Fibroblast of pulmonary artery (primary cell): ENCODE measurements around the gene ZNF85.
"Not testable (repeated sequence)": the region's sequence is repeated elsewhere in the genome, so short reads cannot be mapped to it uniquely, and the experiment has no call there.

Source experiments
- DNase-seq: peaks from one replicate; pipeline ENCODE4 v3.0.0-alpha.2; 2010; ENCODE audit warnings: low read depth
- H3K4me3 ChIP-seq: replicated peaks from 2 replicates; pipeline ENCODE4 v1.5.1; 2011; ENCODE audit warnings: low read depth, mild to moderate bottlenecking, control low read depth, low read length, moderate library complexity
- TF ChIP-seq, protein P1 (sequence below): IDR thresholded peaks from 2 replicates; pipeline ENCODE4 v1.5.1; 2011; ENCODE audit warnings: mild to moderate bottlenecking, control low read depth, low read length, inconsistent platforms; ENCODE audit errors: missing control alignments

Gene ZNF85

DNA sequence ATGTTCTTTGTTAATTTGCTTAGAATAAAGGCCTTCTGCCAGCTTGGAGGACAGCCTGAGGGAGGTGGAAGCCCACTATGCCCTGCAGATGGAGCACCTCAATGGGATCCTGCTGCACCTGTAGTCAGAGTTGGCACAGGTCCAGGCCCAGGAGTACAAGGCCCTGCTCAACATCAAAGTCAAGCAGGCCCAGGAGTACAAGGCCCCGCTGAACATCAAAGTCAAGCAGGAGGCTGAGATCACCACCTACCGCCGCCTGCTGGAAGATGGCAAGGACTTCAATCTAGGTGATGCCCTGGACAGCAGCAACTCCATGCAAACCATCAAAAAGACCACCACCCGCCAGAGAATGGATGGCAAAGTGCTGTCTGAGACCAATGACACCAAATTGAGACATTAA, 41.7 kb downstream of the ZNF85 start:
- DNase-seq: no peak
- TF ChIP-seq, protein P1, sequence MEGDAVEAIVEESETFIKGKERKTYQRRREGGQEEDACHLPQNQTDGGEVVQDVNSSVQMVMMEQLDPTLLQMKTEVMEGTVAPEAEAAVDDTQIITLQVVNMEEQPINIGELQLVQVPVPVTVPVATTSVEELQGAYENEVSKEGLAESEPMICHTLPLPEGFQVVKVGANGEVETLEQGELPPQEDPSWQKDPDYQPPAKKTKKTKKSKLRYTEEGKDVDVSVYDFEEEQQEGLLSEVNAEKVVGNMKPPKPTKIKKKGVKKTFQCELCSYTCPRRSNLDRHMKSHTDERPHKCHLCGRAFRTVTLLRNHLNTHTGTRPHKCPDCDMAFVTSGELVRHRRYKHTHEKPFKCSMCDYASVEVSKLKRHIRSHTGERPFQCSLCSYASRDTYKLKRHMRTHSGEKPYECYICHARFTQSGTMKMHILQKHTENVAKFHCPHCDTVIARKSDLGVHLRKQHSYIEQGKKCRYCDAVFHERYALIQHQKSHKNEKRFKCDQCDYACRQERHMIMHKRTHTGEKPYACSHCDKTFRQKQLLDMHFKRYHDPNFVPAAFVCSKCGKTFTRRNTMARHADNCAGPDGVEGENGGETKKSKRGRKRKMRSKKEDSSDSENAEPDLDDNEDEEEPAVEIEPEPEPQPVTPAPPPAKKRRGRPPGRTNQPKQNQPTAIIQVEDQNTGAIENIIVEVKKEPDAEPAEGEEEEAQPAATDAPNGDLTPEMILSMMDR: no peak

DNA sequence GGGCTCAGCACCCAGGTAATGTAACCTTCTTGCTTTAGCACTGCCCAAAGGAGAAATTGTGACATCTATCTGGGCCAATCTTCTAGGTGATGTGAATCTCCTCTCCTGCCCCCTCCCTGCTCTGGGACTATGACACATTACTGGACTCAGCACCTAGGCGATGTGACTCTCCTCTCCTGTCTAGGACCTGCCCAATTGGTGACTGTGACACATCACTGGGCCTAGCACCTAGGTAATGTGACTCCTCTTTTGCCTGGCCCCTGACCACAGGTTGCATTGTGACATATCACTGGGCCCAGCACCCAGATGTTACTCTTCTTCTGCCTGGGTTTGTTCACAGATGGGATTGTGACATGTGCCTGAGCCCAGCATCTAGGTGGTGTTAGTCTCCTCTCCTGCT, 45.0 kb downstream of the ZNF85 start:
- DNase-seq: no peak
- no peak overlapping the region for H3K4me3 ChIP-seq
- TF ChIP-seq, protein P1: no peak

More for the DNA sequence above, 41.7 kb downstream of the ZNF85 start:
- H3K4me3 ChIP-seq: no peak overlapping the region

DNA sequence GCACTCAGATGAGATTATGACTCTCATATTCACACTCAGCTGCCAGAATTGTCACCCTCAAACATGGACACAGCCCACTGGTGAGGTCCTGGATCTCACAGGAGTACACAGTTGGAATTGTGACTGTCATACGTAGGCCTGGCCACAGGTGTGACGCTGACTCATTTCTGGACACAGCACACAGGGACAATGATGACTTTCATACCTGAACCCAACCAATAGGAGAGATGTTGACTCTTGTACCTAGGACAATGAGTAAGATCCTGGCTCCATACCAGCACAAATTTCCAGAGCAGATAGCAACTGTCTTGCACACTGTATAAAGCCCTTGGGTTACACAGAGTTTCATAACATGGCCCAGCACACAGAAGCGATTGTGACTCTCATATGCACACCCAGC, 46.4 kb downstream of the ZNF85 start:
- no peak for DNase-seq
- no peak overlapping the region for H3K4me3 ChIP-seq
- TF ChIP-seq, protein P1: no peak

DNA sequence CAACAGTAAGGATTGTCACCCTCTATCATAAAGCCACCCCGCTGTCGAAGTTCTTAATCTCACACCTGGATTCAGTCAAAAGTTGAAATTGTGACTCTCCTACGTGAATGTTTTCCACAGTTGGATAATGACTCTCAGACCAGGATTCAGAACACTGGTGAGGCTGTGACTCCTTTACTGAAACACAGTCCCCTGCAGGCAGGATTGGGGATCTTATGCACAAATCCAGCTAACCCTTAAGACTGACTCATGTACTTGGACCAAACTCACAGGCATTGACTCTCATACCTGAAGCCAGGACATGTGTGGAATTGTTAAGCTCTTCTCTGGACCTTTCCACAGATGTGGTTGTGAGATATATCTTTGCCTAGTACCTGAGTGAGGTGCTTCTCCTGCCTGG, 46.8 kb downstream of the ZNF85 start:
- no peak overlapping the region for H3K4me3 ChIP-seq
- DNase-seq: no peak
- TF ChIP-seq, protein P1: no peak

DNA sequence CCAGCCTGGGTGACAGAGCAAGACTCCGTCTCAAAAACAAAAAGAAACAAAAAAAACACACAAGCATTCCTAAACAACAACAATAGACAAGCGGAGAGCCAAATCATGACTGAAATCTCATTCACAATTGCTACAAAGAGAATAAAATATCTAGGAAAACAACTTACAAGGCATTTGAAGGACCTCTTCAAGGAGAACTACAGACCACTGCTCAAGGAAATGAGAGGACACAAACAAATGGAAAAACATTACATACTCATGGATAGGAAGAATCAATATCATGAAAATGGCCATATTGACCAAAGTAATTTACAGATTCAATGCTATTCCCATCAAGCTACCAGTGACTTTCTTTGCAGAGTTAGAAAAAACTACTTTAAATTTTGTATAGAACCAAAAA, 69.7 kb downstream of the ZNF85 start:
- DNase-seq, H3K4me3 ChIP-seq: not testable (repeated sequence)

DNA sequence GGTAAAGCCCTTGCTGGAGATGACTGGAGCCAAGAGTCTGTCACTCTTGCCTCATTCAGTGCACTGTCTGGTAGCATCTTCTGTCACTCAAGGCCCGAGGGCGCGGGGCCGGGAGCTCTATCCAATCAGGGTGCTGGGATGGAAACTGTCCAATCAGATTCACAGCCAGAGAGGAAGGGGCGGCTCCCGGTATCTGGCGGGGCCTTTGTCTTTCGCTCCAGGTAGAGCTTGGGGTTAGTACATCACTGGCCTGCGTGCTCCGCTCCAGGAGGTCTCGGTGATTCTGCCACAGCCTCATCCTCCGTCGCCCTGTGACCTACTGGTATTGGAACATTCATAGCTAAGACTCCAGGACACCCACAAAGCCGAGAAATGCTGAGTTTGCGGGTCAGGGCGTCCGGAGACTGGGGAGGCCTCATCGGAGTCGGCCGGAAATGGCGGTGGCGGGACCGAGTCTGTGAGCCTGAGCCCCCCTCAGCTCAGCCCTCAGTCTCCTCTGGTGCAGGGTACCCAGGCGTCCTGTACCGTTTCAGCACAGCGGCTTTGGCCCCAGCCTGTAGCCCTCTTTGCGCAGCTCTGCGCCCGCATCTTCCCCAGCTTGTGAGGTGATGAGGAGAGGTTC, 76.8 kb downstream of the ZNF85 start:
- peak overlapping the region; percentile 48 for H3K4me3 ChIP-seq
- peak; percentile 76 for DNase-seq
- TF ChIP-seq, protein P1: no peak
